ACC112 (cell line): ENCODE data around the gene GRHL1.

Experiments
- H2AFZ ChIP-seq: fragments of 200-600 bp; sonication (generic); one replicate; pipeline ENCODE4 v1.6.0; 2017; ENCODE audit warnings: antibody characterized with exemption, low read length; ENCODE audit not compliant: unreplicated experiment
- H3K27ac ChIP-seq: fragments of 200-600 bp; sonication (generic); 2 replicates; pipeline ENCODE4 v1.5.1; 2014; ENCODE audit warnings: low read depth, mild to moderate bottlenecking, antibody characterized with exemption, low read length, moderate library complexity
- H3K27me3 ChIP-seq: fragments of 200-600 bp; sonication (generic); 2 replicates; pipeline ENCODE4 v1.6.1; 2014; ENCODE audit warnings: mild to moderate bottlenecking, antibody characterized with exemption, low read length, moderate library complexity, mixed read lengths; ENCODE audit not compliant: insufficient read depth
- H3K36me3 ChIP-seq: fragments of 200-600 bp; sonication (generic); 2 replicates; pipeline ENCODE4 v1.6.1; 2016; ENCODE audit warnings: mild to moderate bottlenecking, antibody characterized with exemption, low read length, moderate library complexity, mixed read lengths; ENCODE audit not compliant: insufficient read depth
- H3K4me1 ChIP-seq: fragments of 200-600 bp; sonication (generic); one replicate; pipeline ENCODE4 v1.6.1; 2016; ENCODE audit warnings: low read length, mixed read lengths; ENCODE audit not compliant: insufficient read depth, unreplicated experiment, control insufficient read depth
- H3K4me3 ChIP-seq: fragments of 200-600 bp; sonication (generic); 2 replicates; pipeline ENCODE4 v1.5.1; 2014; ENCODE audit warnings: mild to moderate bottlenecking, low read depth, low read length
- H3K79me2 ChIP-seq: fragments of 200-600 bp; sonication (generic); one replicate; pipeline ENCODE4 v1.6.0; 2016; ENCODE audit warnings: low read length; ENCODE audit not compliant: control insufficient read depth, unreplicated experiment, insufficient read depth

GRHL1 gene

GRCh38 chr2:9951522-9952285 is at the start of gene GRHL1:
GRHL1 (plus strand) TSS chr2:9951693; CDS start chr2:9951834, 141 bp downstream.
- Histone ChIP-seq H2AFZ (peak within 1 kb of the TSS; percentile 86), H3K36me3 (no peaks in the 10 kb centered on the region), H3K79me2 (no peaks in the 10 kb centered on the region), H3K4me1 (no peaks in the 10 kb centered on the region), H3K27ac (no peak within 1 kb of the TSS), H3K27me3 (peaks cover 12% of the 10 kb centered on the region), H3K4me3 (peak within 1 kb of the TSS; percentile 89)

GRCh38 chr2:9905413-9905812 is 46.1 kb upstream of the GRHL1 start:
- Histone ChIP-seq H3K4me3 (no peak overlapping the region), H3K36me3 (no peaks in the 10 kb centered on the region), H2AFZ (no peak overlapping the region), H3K79me2 (no peaks in the 10 kb centered on the region), H3K27me3 (no peaks in the 10 kb centered on the region), H3K4me1 (peaks cover 4% of the 10 kb centered on the region), H3K27ac (no peak overlapping the region)

GRCh38 chr2:9907402-9907801 is 44.1 kb upstream of the GRHL1 start:
- Histone ChIP-seq H3K79me2 (no peaks in the 10 kb centered on the region), H3K36me3 (peaks cover 7% of the 10 kb centered on the region; the same call in 1 of the 2 replicates), H3K27ac (no peak overlapping the region), H3K4me1 (peaks cover 4% of the 10 kb centered on the region), H2AFZ (no peak overlapping the region), H3K27me3 (no peaks in the 10 kb centered on the region), H3K4me3 (no peak overlapping the region)

GRCh38 chr2:9908639-9909038 is 42.9 kb upstream of the GRHL1 start:
- Histone ChIP-seq H2AFZ (no peak overlapping the region), H3K79me2 (no peaks in the 10 kb centered on the region), H3K4me1 (peaks cover 4% of the 10 kb centered on the region), H3K4me3 (no peak overlapping the region), H3K27ac (no peak overlapping the region), H3K36me3 (peaks cover 7% of the 10 kb centered on the region; the same call in 1 of the 2 replicates), H3K27me3 (no peaks in the 10 kb centered on the region)

- H3K27ac ChIP-seq, result no peak overlapping the region
- peaks cover 7% of the 10 kb centered on the region; the same call in 1 of the 2 replicates for H3K36me3 ChIP-seq
- no peaks in the 10 kb centered on the region for H3K79me2 ChIP-seq
- no peaks in the 10 kb centered on the region for H3K27me3 ChIP-seq
- H3K4me3 ChIP-seq, result no peak overlapping the region
- H3K4me1 ChIP-seq, result peaks cover 6% of the 10 kb centered on the region
- H2AFZ ChIP-seq, result no peak overlapping the region
These were observed 42.4 kb upstream of the GRHL1 start for GRCh38 chr2:9909106-9909505.

GRCh38 chr2:9910699-9911098 is 40.8 kb upstream of the GRHL1 start:
- Histone ChIP-seq H3K36me3 (peaks cover 18% of the 10 kb centered on the region; the same call in 1 of the 2 replicates), H3K27ac (no peak overlapping the region), H3K27me3 (no peaks in the 10 kb centered on the region), H3K79me2 (no peaks in the 10 kb centered on the region), H2AFZ (no peak overlapping the region), H3K4me3 (no peak overlapping the region), H3K4me1 (peaks cover 10% of the 10 kb centered on the region)

- no peak overlapping the region for H2AFZ ChIP-seq
- H3K4me3 ChIP-seq, result no peak overlapping the region
- peaks cover 10% of the 10 kb centered on the region for H3K4me1 ChIP-seq
- H3K27me3 ChIP-seq, result no peaks in the 10 kb centered on the region
- H3K27ac ChIP-seq, result no peak overlapping the region
- no peaks in the 10 kb centered on the region for H3K79me2 ChIP-seq
- H3K36me3 ChIP-seq, result peaks cover 20% of the 10 kb centered on the region; the same call in 1 of the 2 replicates
These were observed 39.0 kb upstream of the GRHL1 start for GRCh38 chr2:9912468-9912867.

- Histone ChIP-seq H3K4me3 (no peak overlapping the region), H3K4me1 (peaks cover 19% of the 10 kb centered on the region), H3K36me3 (peaks cover 20% of the 10 kb centered on the region; the same call in 1 of the 2 replicates), H3K27ac (no peak overlapping the region), H3K79me2 (no peaks in the 10 kb centered on the region), H2AFZ (no peak overlapping the region), H3K27me3 (no peaks in the 10 kb centered on the region)
These were observed 37.0 kb upstream of the GRHL1 start for GRCh38 chr2:9914384-9915065.

- H3K36me3 ChIP-seq, result peaks cover 17% of the 10 kb centered on the region; the same call in 1 of the 2 replicates
These were observed 33.2 kb upstream of the GRHL1 start for GRCh38 chr2:9918275-9918674.

GRCh38 chr2:9919512-9919911 is 32.0 kb upstream of the GRHL1 start:
- Histone ChIP-seq H3K27ac (no peak overlapping the region), H3K27me3 (no peaks in the 10 kb centered on the region), H3K4me3 (no peak overlapping the region), H3K36me3 (peaks cover 17% of the 10 kb centered on the region; the same call in 1 of the 2 replicates), H3K79me2 (no peaks in the 10 kb centered on the region), H2AFZ (no peak overlapping the region), H3K4me1 (peaks cover 13% of the 10 kb centered on the region)

More at GRCh38 chr2:9918275-9918674, 33.2 kb upstream of the GRHL1 start:
- Histone ChIP-seq H3K4me1 (peaks cover 19% of the 10 kb centered on the region), H3K27me3 (no peaks in the 10 kb centered on the region), H2AFZ (peak overlapping the region; percentile 0), H3K79me2 (no peaks in the 10 kb centered on the region), H3K27ac (peak overlapping the region; percentile 11), H3K4me3 (no peak overlapping the region)
